WI38 (cell line): ENCODE results near the gene UFC1.

ENCODE experiments used
- H3K4me3 ChIP-seq: 2 replicates; pipeline ENCODE4 v1.5.1; 2011; ENCODE audit warnings: low read depth, mild to moderate bottlenecking, control low read depth, low read length
- CTCF ChIP-seq: IDR thresholded peaks from 2 replicates; pipeline ENCODE4 v1.5.1; 2012; ENCODE audit warnings: low read depth, mild to moderate bottlenecking, control low read depth, low read length

Gene UFC1

GRCh38 chr1:161193561-161194235 is 39.9 kb downstream of the UFC1 start:
- H3K4me3 ChIP-seq = no peak overlapping the region
- TF ChIP-seq CTCF = no peak

GRCh38 chr1:161195171-161195570 is 41.4 kb downstream of the UFC1 start:
- TF ChIP-seq CTCF = no peak

GRCh38 chr1:161196111-161196510 is 42.3 kb downstream of the UFC1 start:
- no peak overlapping the region for H3K4me3 ChIP-seq
- no peak for TF ChIP-seq CTCF

More at GRCh38 chr1:161195171-161195570, 41.4 kb downstream of the UFC1 start:
- H3K4me3 ChIP-seq = no peak overlapping the region

- TF ChIP-seq CTCF = no peak
- no peak overlapping the region for H3K4me3 ChIP-seq
Observed at GRCh38 chr1:161196521-161197451, 43.0 kb downstream of the UFC1 start.

GRCh38 chr1:161197560-161198193 is 43.9 kb downstream of the UFC1 start:
- no peak for TF ChIP-seq CTCF
- no peak overlapping the region for H3K4me3 ChIP-seq

GRCh38 chr1:161198194-161198896 is 44.6 kb downstream of the UFC1 start:
- no peak for TF ChIP-seq CTCF
- no peak overlapping the region for H3K4me3 ChIP-seq
